GM21447 (cell line): ENCODE measurements around the gene TPD52L1.
A peak's percentile ranks its signal among the peaks of the same experiment; 100 is the strongest.
"Not testable (repeated sequence)": the region's sequence is repeated elsewhere in the genome, so short reads cannot be mapped to it uniquely, and the experiment has no call there.

Experiments
- ATAC-seq: cut with Tn5 transposase; IDR thresholded peaks from one replicate; pipeline ENCODE4 v1.9.1; 2021; ENCODE audit not compliant: unreplicated experiment

Gene TPD52L1

GRCh38 chr6:125140808-125141207, 12.8 kb upstream of the TPD52L1 start:
- ATAC-seq: no peak

- ATAC-seq: no peak
Observed at GRCh38 chr6:125142618-125143017, 11.0 kb upstream of the TPD52L1 start.

- no peak for ATAC-seq
Observed at GRCh38 chr6:125144822-125145221, 8.8 kb upstream of the TPD52L1 start.

- no peak for ATAC-seq
Observed at GRCh38 chr6:125149256-125150144, 4.1 kb upstream of the TPD52L1 start.

GRCh38 chr6:125151700-125152099, 1.9 kb upstream of the TPD52L1 start:
- ATAC-seq: no peak

- ATAC-seq: peak; percentile 3
Observed at GRCh38 chr6:125154118-125154760, 666 bp downstream of the TPD52L1 start.

GRCh38 chr6:125154761-125155135, 1.2 kb downstream of the TPD52L1 start:
- no peak for ATAC-seq

GRCh38 chr6:125155344-125155743, 1.8 kb downstream of the TPD52L1 start:
- ATAC-seq: no peak

GRCh38 chr6:125156496-125156895, 2.9 kb downstream of the TPD52L1 start:
- ATAC-seq: no peak

- ATAC-seq: no peak
Observed at GRCh38 chr6:125157280-125157679, 3.7 kb downstream of the TPD52L1 start.

GRCh38 chr6:125157725-125158124, 4.2 kb downstream of the TPD52L1 start:
- ATAC-seq: no peak

GRCh38 chr6:125163339-125163738, 9.8 kb downstream of the TPD52L1 start:
- not testable (repeated sequence) for ATAC-seq

GRCh38 chr6:125163811-125164210, 10.2 kb downstream of the TPD52L1 start:
- no peak for ATAC-seq

GRCh38 chr6:125164696-125165095, 11.1 kb downstream of the TPD52L1 start:
- no peak for ATAC-seq

GRCh38 chr6:125165256-125165655, 11.7 kb downstream of the TPD52L1 start:
- no peak for ATAC-seq

GRCh38 chr6:125165776-125166175, 12.2 kb downstream of the TPD52L1 start:
- no peak for ATAC-seq

- ATAC-seq: no peak
Observed at GRCh38 chr6:125166711-125167110, 13.1 kb downstream of the TPD52L1 start.

GRCh38 chr6:125167579-125167978, 14.0 kb downstream of the TPD52L1 start:
- ATAC-seq: no peak

- ATAC-seq: no peak
Observed at GRCh38 chr6:125169058-125169457, 15.5 kb downstream of the TPD52L1 start.

- no peak for ATAC-seq
Observed at GRCh38 chr6:125169522-125169921, 15.9 kb downstream of the TPD52L1 start.

GRCh38 chr6:125170376-125170775, 16.8 kb downstream of the TPD52L1 start:
- no peak for ATAC-seq

GRCh38 chr6:125173341-125174095, 19.9 kb downstream of the TPD52L1 start:
- no peak for ATAC-seq
